Measurements from ENCODE around the gene ADAM11.
A peak's percentile ranks its signal among the peaks of the same experiment; 100 is the strongest.

ADAM11 gene

DNA sequence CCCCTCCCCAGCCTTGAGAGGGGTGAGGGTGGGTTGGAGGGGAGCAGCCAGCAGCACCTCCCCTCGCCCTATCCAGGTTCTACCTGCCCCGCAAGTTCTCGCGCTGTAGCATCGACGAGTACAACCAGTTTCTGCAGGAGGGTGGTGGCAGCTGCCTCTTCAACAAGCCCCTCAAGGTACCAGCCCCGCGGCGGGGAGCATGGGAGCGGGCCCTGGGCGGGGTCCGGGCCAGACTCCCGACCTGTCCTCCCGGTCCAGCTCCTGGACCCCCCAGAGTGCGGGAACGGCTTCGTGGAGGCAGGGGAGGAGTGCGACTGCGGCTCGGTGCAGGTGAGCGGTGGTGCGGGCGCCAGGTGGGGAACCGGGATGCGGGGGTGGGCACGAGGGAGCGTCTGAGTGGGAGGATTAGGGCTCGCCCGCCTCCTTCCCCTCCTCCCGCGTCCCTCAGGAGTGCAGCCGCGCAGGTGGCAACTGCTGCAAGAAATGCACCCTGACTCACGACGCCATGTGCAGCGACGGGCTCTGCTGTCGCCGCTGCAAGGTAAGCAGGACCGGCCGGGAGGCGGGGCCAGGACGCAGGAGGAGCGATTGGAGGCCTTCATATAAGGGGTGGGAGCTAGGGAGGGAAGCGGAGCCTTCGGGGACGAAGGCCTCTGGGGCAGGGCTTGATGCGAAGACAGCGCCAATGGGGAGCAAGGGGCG lies 16.5 kb downstream of the ADAM11 start:
- peak in 52 of 56 donors; percentile 46 to 97 (median 90) for DNase-seq

DNA sequence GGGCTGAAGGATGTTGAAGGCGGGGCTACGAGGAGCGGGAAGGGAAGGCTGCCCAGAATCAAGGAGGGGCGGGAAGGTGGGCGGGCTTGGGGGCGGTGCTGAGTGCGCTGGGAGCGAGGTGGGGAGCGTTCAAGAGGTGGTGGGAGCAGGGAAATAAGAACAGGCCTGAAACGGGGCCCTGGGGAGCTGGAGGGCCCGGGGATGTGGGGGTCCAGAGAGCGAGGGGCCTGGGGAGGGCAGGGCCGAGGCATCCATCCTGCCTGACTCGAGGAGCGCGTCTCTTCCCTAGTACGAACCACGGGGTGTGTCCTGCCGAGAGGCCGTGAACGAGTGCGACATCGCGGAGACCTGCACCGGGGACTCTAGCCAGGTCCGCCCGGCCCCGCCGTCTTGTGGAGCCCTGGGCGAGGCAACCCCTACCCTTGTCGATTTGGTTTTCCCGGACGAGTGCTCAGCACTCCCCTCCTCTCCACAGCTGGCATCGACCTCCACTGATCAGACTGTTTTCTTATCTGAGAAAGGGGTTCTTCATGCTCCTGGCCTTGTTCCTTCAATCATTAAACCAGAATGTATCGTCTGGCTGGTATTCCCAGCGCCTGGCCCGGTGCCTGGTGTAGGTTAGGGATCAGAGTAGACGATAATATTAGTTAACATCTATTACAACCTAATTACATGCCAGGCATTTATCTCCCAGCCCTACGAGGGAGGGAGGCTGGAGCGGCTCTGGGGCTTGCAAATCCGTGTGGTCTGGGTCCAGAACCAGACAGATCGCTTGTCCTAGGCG lies 17.2 kb downstream of the ADAM11 start:
- peak in 5 of 56 donors; percentile 38 to 86 (median 63) for DNase-seq

- DNase-seq: no peak
Observed at GRCh38 chr17:44776628-44777393, 18.0 kb downstream of the ADAM11 start.

DNA sequence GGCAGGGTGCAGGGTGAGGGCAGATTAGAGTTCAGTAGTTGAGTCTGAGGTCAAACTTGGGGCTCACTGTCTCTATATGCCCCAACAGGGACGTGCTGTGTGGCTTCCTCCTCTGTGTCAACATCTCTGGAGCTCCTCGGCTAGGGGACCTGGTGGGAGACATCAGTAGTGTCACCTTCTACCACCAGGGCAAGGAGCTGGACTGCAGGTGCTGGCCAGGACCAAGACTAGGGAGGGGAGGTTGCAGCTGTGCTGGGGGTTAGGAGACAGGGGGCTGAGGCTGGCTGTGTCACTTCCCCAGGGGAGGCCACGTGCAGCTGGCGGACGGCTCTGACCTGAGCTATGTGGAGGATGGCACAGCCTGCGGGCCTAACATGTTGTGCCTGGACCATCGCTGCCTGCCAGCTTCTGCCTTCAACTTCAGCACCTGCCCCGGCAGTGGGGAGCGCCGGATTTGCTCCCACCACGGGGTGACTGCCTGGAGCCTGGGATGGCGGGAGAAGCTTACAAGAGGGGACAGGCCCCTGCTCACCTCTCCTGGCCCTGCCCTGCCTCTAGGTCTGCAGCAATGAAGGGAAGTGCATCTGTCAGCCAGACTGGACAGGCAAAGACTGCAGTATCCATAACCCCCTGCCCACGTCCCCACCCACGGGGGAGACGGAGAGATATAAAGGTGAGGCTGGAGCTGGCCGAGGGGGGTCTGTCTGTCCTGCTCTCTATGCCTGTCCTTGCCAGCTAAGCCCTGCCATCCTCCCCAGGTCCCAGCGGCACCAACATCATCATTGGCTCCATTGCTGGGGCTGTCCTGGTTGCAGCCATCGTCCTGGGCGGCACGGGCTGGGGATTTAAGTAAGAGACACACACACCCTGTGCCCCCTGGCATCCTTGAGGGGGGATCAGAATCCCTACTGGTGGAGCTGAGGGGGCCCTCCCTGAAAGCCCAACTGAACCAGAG lies 18.9 kb downstream of the ADAM11 start:
- DNase-seq: no peak

DNA sequence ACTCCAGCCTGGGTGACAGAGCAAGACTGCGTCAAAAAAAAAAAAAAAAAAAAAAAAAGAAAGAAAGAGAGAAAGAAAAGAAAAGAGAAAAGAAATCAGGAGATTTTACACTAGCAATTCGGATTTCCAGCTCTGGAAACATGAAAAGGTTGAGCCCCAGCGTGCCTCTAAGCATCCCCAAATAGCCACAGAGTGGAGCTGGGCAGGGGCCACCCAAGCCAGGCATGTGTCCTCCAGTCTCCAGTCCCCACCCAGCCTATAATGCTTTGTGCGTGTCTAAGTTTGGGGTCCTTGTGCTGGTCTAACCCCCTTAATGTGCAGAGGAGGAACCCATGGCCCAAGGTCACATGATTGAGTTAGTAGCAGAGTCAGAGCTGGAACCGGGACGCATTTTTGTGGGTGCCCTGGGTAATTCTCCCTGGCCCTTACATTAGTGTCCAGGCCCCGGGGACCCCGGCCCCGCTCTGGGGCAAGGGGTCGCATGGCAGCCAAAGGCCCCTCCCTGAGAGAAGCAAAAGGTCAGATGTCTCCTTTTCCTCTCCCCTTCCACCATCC lies 19.9 kb downstream of the ADAM11 start:
- DNase-seq: no peak

DNA sequence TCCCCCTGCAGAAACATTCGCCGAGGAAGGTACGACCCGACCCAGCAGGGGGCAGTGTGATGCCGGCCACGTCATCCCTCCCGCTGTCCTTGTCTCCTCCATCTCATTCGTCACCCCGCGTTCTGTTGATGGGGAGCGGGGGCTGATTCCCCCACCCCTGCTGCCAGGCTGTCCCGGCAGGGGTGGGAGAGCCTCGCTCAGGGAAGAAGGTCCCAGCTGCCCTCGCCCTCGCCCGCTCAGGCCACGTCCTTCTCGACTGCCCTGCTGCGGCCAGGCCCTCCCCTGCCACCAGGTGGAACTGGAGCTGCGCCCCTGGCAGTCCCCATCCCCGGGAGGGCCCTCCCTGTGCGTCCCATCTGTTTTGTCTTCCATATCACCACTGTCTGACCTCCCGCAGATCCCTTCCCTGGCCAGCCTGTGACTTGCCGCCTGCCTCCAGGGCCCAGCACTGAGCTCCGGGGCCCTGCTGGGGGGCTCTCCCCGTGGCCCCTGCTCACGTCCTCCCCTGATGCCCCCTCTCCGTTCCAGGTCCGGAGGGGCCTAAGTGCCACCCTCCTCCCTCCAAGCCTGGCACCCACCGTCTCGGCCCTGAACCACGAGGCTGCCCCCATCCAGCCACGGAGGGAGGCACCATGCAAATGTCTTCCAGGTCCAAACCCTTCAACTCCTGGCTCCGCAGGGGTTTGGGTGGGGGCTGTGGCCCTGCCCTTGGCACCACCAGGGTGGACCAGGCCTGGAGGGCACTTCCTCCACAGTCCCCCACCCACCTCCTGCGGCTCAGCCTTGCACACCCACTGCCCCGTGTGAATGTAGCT lies 20.6 kb downstream of the ADAM11 start:
- peak in 54 of 56 donors; percentile 16 to 85 (median 60) for DNase-seq

DNA sequence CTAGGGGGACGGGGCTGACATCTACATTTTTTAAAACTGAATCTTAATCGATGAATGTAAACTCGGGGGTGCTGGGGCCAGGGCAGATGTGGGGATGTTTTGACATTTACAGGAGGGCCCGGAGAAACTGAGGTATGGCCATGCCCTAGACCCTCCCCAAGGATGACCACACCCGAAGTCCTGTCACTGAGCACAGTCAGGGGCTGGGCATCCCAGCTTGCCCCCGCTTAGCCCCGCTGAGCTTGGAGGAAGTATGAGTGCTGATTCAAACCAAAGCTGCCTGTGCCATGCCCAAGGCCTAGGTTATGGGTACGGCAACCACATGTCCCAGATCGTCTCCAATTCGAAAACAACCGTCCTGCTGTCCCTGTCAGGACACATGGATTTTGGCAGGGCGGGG lies 21.4 kb downstream of the ADAM11 start:
- no peak for DNase-seq

- DNase-seq: no peak
Observed at GRCh38 chr17:44780845-44781480, 22.2 kb downstream of the ADAM11 start.

DNA sequence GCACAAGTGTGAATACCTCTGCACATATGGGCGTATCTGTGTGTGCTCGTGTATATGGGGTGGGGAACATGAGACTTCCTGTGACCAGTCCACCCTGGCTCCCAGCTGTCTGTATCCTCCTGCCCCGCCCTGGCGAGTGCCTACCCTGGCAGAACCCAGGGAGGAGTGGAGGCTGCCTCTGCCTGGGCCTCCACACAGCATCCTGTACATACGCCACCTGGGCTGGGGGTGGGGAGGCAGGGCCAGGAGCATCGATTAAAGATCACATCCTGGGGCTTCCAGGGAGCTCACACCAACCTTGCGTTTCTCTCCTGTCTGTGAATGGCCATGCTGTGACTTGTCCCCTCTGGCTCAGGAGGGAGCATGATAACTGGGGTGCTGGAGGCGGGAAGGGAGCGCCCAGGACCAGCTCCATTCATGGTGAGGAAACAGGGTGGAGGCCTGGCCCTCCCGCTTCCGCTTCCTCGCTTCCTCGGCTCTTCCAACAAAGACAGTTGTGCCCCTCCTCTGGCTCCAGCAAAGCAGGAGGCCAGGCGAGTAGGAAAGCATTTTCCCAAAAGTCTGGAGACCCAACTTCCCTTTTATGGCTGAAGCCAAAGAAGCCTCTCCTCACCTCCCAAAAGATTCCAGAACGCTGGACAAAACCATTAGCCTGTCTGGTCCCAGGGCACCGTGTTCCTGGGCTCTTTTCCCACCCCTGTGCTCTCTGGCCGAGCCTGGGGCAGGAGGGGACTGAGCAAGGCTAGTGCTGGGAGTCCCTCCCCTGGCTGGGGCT lies 22.9 kb downstream of the ADAM11 start:
- no peak for DNase-seq

DNA sequence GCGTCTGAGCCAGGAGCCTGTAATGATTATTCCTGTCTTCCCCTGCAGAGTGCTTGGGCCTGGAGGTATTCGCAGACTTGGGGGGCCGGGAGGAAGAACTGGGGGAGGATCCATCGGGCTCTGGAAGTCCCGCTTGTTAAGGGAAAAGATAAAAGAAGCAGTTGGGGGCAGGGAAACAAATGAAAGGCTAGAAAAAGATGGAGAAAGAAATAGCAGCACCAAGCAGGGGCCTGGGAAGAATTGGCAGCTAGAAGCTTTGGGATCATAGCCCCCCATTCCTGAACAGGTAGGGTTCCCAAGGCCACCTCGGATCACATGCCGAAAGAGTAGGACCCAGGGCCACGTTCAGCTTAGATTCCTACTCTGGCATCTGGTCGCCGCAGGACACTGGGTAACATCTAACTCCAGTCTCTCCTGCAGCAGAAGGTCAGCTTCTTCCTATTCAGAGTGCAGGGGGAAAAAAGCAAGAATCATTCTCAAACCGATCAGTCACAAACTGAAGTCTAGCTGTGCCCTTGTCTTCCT lies 23.6 kb downstream of the ADAM11 start:
- no peak for DNase-seq

DNA sequence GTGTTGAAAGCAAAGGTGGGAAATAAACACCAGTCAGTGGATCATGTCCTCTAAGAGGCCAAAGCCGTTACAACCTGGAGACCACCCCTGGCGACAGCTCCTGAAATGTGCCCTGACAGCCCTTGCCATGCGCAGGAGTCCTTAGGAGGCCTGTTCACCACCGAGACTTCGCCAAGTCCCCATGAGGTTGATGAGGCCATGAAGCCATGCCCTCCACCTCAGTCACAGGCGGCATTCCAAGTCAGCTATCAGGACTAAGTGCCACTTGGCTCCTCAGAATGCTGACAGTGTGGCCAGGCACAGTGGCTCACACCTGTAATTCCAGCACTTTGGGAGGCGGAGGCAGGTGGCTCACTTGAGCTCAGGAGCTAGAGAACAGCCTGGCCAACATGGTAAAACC lies 27.1 kb downstream of the ADAM11 start:
- DNase-seq: no peak

DNA sequence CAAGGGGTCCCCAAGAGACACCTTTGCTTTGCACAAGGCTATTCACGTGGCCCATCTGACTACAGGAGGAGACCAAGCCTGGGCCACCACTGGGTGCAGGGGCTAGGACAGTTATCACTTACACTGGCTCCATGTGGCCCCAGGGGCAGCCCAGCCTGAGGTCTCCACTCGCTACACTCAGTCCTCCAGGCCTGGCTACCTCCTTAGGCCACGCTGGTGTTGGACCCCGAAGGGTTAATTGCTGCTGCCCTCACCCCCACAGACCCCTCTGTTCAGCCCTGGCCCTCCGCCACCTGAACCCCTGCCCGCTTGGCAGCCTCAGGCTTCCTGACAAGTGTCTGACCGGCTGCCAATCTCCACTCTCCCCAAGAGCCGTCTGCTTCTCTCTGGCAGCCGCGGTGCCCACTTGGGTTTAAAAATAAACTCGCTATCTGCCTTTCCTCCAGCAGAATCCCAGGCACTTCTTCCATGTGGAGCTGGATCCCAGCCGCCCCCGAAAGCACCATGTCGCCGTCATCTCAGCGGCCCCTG lies 27.8 kb downstream of the ADAM11 start:
- peak in 22 of 56 donors; percentile 12 to 61 (median 40) for DNase-seq

GRCh38 chr17:44787271-44787940 lies 28.6 kb downstream of the ADAM11 start:
- DNase-seq: no peak

DNA sequence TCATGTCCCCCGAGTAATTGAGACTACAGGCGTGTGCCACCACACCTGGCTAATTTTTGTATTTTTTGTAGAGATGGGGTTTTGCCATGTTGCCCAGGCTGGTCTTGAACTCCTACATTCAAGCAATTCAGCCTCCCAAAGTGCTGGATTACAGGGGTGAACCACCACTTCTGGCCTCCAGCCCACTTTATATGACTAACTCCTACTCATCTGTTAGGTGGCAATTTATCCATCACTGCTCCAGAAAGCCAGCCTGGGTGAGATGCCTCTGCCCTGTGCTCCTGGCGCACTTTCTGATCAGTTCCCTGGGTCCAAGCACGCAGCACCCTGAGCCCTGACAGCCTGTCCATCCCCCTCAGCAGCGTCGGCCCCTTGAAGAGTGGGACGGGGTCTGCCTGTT lies 29.4 kb downstream of the ADAM11 start:
- no peak for DNase-seq

DNA sequence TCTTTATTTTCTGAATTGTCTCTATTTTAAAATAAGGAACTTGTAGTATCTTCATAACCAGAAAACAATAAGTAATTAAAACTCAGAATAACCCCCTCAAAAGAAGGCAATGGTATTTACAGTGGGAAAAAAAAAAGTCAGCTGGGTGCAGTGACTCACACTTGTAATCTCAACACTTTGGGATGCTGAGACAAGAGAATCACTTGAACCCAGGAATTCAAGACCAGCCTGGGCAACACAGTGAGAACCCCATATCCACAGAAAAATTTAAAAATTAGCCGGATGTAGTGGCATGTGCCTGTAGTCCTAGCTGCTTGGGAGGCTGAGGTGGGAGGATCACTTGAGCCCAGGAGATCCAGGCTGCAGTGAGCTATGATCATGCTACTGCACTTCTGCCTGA lies 33.5 kb downstream of the ADAM11 start:
- DNase-seq: no peak

GRCh38 chr17:44793885-44794842 lies 35.4 kb downstream of the ADAM11 start:
- DNase-seq: peak in 1 of 56 donors; percentile 10

Data from amygdala (tissue), 56 donors.